ENCODE results near the gene UBE2J1.
A peak's percentile ranks its signal among the peaks of the same experiment; 100 is the strongest.

The UBE2J1 gene

DNA sequence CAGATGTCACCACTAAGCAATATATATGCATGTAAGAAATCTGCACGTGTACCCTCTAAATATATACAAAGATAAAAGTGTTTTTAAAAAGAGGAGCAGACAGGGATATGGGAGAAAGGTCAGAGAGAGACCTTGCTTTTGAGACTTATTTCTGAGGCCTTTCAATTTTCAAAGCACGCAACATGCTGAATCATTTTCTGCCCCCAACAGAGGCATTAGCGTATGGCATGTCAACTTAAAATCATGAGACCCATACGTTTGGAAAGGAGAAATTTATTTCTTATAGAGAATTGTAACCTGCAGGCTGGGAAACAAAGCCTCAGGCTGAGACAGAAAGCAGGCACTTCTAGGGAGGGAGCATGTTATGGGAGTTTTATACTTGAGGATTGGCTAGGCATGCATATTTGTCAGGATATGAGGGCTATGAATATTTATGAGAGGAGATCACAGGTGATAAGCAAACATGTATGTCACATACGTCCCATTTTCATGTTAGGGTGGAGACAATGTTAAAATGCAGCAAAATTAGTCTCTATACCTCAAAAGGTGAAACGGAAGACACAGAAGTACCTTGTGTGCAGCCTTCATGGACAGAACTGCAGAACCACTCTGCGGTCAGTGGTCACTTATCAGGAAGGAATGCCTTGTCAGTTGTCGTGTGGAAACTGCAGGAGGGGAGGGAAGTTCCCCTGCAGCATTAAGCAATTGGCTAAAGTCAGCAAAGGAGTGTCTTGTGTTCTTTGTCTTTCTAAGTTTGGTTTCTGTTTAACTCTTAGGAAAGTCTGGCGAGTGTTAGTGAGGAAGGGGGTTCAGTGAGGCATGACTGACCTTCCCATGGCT lies 31.2 kb downstream of the UBE2J1 start:
- no CpG with 5 or more reads among the region's 9 CpGs for WGBS (ENCODE audit: insufficient coverage, insufficient read length)
- H3K4me3 ChIP-seq (ENCODE audit: low read length): no peak overlapping the region

GRCh38 chr6:89320012-89320559 lies 32.4 kb downstream of the UBE2J1 start:
- Histone ChIP-seq H3K4me1 (ENCODE audit: control insufficient read depth, insufficient read depth, low read length) (no peaks in the 10 kb centered on the region), H3K36me3 (ENCODE audit: control insufficient read depth, insufficient read depth, low read length) (no peaks in the 10 kb centered on the region), H3K9me3 (ENCODE audit: control insufficient read depth, insufficient read depth, low read length) (no peaks in the 10 kb centered on the region), H3K4me3 (ENCODE audit: low read length) (no peak overlapping the region), H3K27me3 (ENCODE audit: control insufficient read depth, insufficient read depth, low read length) (no peaks in the 10 kb centered on the region), H3K27ac (ENCODE audit: low read length) (no peak overlapping the region)
- no peak for DNase-seq (ENCODE audit: low read depth, low spot score)
- no CpG with 5 or more reads among the region's 6 CpGs for WGBS (ENCODE audit: insufficient coverage, insufficient read length)

More for the DNA sequence above, 31.2 kb downstream of the UBE2J1 start:
- H3K9me3 ChIP-seq (ENCODE audit: control insufficient read depth, insufficient read depth, low read length): no peaks in the 10 kb centered on the region
- no peaks in the 10 kb centered on the region for H3K27me3 ChIP-seq (ENCODE audit: control insufficient read depth, insufficient read depth, low read length)
- DNase-seq (ENCODE audit: low read depth, low spot score): no peak
- H3K27ac ChIP-seq (ENCODE audit: low read length): no peak overlapping the region
- no peaks in the 10 kb centered on the region for H3K4me1 ChIP-seq (ENCODE audit: control insufficient read depth, insufficient read depth, low read length)
- no peaks in the 10 kb centered on the region for H3K36me3 ChIP-seq (ENCODE audit: control insufficient read depth, insufficient read depth, low read length)

DNA sequence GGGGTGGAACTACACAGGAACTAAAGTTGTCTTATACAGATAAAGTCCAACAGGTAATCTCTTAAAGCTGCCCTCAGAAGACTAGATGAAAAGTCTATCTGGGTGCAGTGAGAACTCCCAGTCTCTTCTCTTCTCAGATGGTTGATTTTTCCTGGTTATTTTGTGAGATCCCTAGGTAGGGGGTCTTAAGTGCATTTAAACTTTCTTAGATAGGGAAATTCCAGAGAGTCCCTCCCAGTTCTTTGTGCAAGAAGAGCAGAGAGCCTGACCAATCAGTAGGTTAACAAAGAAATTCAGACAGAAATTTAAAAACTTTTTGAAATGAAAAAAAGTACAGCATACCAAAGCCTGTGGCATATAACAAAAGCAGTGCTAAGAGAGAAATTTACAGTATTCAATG lies 35.5 kb downstream of the UBE2J1 start:
- H3K36me3 ChIP-seq (ENCODE audit: control insufficient read depth, insufficient read depth, low read length): no peaks in the 10 kb centered on the region
- no peaks in the 10 kb centered on the region for H3K27me3 ChIP-seq (ENCODE audit: control insufficient read depth, insufficient read depth, low read length)
- no peak overlapping the region for H3K4me3 ChIP-seq (ENCODE audit: low read length)
- H3K27ac ChIP-seq (ENCODE audit: low read length): no peak overlapping the region
- peaks cover 1% of the 10 kb centered on the region; the same call in 1 of the 2 replicates for H3K4me1 ChIP-seq (ENCODE audit: control insufficient read depth, insufficient read depth, low read length)
- no peaks in the 10 kb centered on the region for H3K9me3 ChIP-seq (ENCODE audit: control insufficient read depth, insufficient read depth, low read length)
- DNase-seq (ENCODE audit: low read depth, low spot score): no peak

DNA sequence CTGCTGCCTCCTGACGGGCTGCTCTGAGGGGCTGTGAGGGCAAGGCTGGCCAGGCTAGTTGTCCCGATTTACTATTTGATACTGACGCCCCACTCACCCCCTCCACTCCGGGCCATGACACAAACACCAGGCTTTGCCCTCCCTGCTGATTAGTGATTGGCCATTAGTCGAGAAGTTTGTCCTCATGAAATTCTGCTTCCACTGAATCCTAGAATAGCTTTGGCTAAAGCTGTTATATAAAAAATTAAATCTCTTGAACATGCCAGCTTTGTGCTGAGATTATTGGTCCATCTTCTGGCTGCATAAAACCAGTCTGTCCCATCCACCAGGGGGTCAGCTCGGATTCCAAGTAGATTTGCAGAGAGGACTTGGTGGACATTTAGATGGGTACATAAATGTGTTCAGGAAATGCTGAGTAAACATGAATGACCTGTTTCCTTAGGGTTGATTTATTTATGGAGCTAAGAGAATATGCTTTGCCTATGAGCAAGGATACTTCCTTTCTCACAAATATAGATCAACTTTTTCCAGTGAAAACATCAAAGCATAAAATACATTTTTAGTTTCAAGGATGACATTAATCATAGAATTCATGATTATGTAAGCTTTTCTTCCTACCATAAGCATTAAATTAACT lies 37.2 kb downstream of the UBE2J1 start, which contains the start of gene GABRR2:
TSS of gene GABRR2 (minus strand) at position 51 of the 637 bp plus-strand sequence. CDS start 134 bp downstream, outside the sequence.
- Histone ChIP-seq H3K9me3 (ENCODE audit: control insufficient read depth, insufficient read depth, low read length) (no peaks in the 10 kb centered on the region), H3K36me3 (ENCODE audit: control insufficient read depth, insufficient read depth, low read length) (no peaks in the 10 kb centered on the region), H3K27me3 (ENCODE audit: control insufficient read depth, insufficient read depth, low read length) (no peaks in the 10 kb centered on the region), H3K4me1 (ENCODE audit: control insufficient read depth, insufficient read depth, low read length) (peaks cover 1% of the 10 kb centered on the region; the same call in 1 of the 2 replicates), H3K4me3 (ENCODE audit: low read length) (no peak within 1 kb of the TSS), H3K27ac (ENCODE audit: low read length) (no peak within 1 kb of the TSS)
- no peak for DNase-seq (ENCODE audit: low read depth, low spot score)
- no CpG with 5 or more reads among the region's 6 CpGs for WGBS (ENCODE audit: insufficient coverage, insufficient read length)

DNA sequence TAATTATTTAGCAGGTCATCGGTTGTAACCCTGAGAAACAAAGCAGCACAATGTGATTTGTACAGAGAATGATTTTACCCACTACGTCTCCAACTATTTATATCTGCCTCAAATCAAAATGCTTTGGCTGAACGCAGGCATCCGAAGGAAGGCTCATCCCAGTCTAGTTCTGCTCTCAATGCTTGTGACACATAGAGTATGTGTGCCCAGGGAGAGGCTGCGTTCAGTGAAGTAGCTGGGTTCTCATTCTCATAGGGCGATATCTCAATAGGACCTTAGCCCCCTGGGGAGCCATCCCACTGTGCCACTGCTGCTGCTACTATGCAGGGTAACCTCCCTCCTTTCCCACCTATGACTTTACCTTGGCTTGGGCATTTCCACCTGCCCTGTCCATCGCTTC lies 37.8 kb downstream of the UBE2J1 start:
- no peak for DNase-seq (ENCODE audit: low read depth, low spot score)

GRCh38 chr6:89313006-89313405 lies 39.5 kb downstream of the UBE2J1 start:
- no peak overlapping the region for H3K4me3 ChIP-seq (ENCODE audit: low read length)
- H3K27ac ChIP-seq (ENCODE audit: low read length): no peak overlapping the region
- no peaks in the 10 kb centered on the region for H3K27me3 ChIP-seq (ENCODE audit: control insufficient read depth, insufficient read depth, low read length)
- no peaks in the 10 kb centered on the region for H3K9me3 ChIP-seq (ENCODE audit: control insufficient read depth, insufficient read depth, low read length)
- no peak for DNase-seq (ENCODE audit: low read depth, low spot score)
- no CpG with 5 or more reads among the region's 1 CpG for WGBS (ENCODE audit: insufficient coverage, insufficient read length)
- no peaks in the 10 kb centered on the region for H3K36me3 ChIP-seq (ENCODE audit: control insufficient read depth, insufficient read depth, low read length)
- H3K4me1 ChIP-seq (ENCODE audit: control insufficient read depth, insufficient read depth, low read length): peaks cover 1% of the 10 kb centered on the region; the same call in 1 of the 2 replicates

More for the DNA sequence above, 37.8 kb downstream of the UBE2J1 start:
- Histone ChIP-seq H3K36me3 (ENCODE audit: control insufficient read depth, insufficient read depth, low read length) (no peaks in the 10 kb centered on the region), H3K27me3 (ENCODE audit: control insufficient read depth, insufficient read depth, low read length) (no peaks in the 10 kb centered on the region), H3K9me3 (ENCODE audit: control insufficient read depth, insufficient read depth, low read length) (no peaks in the 10 kb centered on the region), H3K4me3 (ENCODE audit: low read length) (no peak overlapping the region), H3K4me1 (ENCODE audit: control insufficient read depth, insufficient read depth, low read length) (peaks cover 1% of the 10 kb centered on the region; the same call in 1 of the 2 replicates), H3K27ac (ENCODE audit: low read length) (no peak overlapping the region)
- WGBS (ENCODE audit: insufficient coverage, insufficient read length): no CpG with 5 or more reads among the region's 7 CpGs

- Histone ChIP-seq H3K27ac (ENCODE audit: low read length) (no peak overlapping the region), H3K9me3 (ENCODE audit: control insufficient read depth, insufficient read depth, low read length) (no peaks in the 10 kb centered on the region), H3K4me3 (ENCODE audit: low read length) (no peak overlapping the region), H3K36me3 (ENCODE audit: control insufficient read depth, insufficient read depth, low read length) (no peaks in the 10 kb centered on the region), H3K27me3 (ENCODE audit: control insufficient read depth, insufficient read depth, low read length) (no peaks in the 10 kb centered on the region), H3K4me1 (ENCODE audit: control insufficient read depth, insufficient read depth, low read length) (peaks cover 1% of the 10 kb centered on the region; the same call in 1 of the 2 replicates)
- no CpG with 5 or more reads among the region's 9 CpGs for WGBS (ENCODE audit: insufficient coverage, insufficient read length)
- DNase-seq (ENCODE audit: low read depth, low spot score): peak; percentile 73
Observed at GRCh38 chr6:89311853-89312531, 40.5 kb downstream of the UBE2J1 start.

DNA sequence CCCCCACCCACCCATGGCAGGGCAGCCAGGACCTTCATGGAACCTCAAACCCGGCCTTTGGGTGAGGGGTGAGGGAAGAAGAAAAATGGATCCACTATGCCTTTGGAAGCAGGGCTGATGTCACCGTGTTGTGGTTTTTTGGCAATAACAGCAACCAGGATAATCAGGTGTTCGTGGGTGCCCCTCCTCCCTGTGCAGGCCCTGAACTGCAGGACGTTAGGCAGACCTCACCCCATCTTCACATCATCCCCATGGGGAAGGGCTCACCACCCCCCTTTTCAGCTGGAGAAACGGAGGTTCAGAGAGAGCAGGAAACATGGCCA lies 41.0 kb downstream of the UBE2J1 start:
- no CpG with 5 or more reads among the region's 5 CpGs for WGBS (ENCODE audit: insufficient coverage, insufficient read length)
- DNase-seq (ENCODE audit: low read depth, low spot score): no peak
- no peaks in the 10 kb centered on the region for H3K9me3 ChIP-seq (ENCODE audit: control insufficient read depth, insufficient read depth, low read length)
- H3K4me1 ChIP-seq (ENCODE audit: control insufficient read depth, insufficient read depth, low read length): peaks cover 1% of the 10 kb centered on the region; the same call in 1 of the 2 replicates
- no peak overlapping the region for H3K4me3 ChIP-seq (ENCODE audit: low read length)
- H3K27me3 ChIP-seq (ENCODE audit: control insufficient read depth, insufficient read depth, low read length): no peaks in the 10 kb centered on the region
- no peaks in the 10 kb centered on the region for H3K36me3 ChIP-seq (ENCODE audit: control insufficient read depth, insufficient read depth, low read length)
- H3K27ac ChIP-seq (ENCODE audit: low read length): no peak overlapping the region

DNA sequence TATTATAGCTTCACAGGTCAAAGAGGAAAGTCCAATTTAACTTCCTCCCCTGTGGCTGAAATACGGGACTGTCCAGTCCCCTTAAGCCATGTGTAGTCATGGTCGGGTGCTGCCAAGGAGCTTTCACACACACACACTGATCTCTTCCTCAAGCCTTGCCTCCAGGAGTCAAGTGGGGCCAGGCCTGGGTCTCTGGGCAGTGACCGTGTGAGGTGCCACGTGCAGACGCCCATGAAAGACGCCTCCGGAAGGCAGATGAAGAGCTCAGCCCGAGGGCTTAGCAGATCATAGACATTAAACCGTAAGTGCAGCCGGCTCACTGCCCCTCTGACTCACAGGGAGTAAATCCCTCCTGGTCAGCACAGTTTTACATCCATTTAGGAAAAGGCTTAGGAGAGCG lies 41.6 kb downstream of the UBE2J1 start:
- no peak for DNase-seq (ENCODE audit: low read depth, low spot score)
- no peaks in the 10 kb centered on the region for H3K9me3 ChIP-seq (ENCODE audit: control insufficient read depth, insufficient read depth, low read length)
- no peaks in the 10 kb centered on the region for H3K27me3 ChIP-seq (ENCODE audit: control insufficient read depth, insufficient read depth, low read length)
- H3K4me3 ChIP-seq (ENCODE audit: low read length): no peak overlapping the region
- WGBS (ENCODE audit: insufficient coverage, insufficient read length): no CpG with 5 or more reads among the region's 11 CpGs
- H3K4me1 ChIP-seq (ENCODE audit: control insufficient read depth, insufficient read depth, low read length): peaks cover 1% of the 10 kb centered on the region; the same call in 1 of the 2 replicates
- no peak overlapping the region for H3K27ac ChIP-seq (ENCODE audit: low read length)
- no peaks in the 10 kb centered on the region for H3K36me3 ChIP-seq (ENCODE audit: control insufficient read depth, insufficient read depth, low read length)
